GM18861 (cell line): Measurements from ENCODE around the gene NTN4.
"Not testable (repeated sequence)": the region's sequence is repeated elsewhere in the genome, so short reads cannot be mapped to it uniquely, and the experiment has no call there.

Source experiments
- ATAC-seq: cut with Tn5 transposase; IDR thresholded peaks from one replicate; pipeline ENCODE4 v1.9.1; 2021; ENCODE audit not compliant: unreplicated experiment

NTN4 gene

DNA sequence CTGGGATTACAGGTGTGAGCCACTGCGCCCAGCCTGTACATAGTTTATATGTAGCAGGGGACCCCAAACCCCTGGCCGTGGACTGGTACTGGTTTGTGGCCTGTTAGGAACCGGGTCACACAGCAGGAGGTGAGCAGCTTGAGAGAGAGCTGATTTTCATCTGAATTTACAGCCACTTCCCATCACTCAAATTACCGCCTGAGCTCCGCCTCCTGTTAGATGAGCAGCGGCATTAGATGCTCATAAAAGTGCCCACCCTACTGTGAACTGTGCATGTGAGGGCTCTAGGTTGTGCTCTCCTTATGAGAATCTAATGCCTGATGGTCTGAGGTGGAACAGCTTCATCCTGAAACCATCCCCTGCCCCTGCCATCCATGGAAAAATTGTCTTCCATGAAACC, 119.3 kb downstream of the NTN4 start:
- no peak for ATAC-seq

DNA sequence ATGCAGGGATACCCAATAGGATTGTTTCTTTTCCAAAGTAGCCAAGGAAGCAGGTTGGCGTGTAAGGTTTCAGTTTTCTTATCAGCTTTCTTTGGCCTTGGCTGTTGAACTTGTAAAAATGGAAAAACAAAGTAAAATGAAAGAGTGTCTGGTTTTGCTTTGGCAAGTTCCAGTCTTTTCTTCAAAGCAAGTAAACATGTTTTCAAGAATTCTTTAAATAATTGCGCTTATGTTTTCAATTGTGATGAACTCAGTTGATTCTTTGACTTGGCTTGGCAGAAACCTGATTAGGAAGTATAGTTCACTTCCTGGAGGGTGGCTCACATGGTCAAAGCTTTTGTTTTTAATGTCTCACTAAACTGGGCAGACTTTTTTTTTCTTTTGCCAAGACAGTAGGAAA, 127.0 kb downstream of the NTN4 start:
- no peak for ATAC-seq

DNA sequence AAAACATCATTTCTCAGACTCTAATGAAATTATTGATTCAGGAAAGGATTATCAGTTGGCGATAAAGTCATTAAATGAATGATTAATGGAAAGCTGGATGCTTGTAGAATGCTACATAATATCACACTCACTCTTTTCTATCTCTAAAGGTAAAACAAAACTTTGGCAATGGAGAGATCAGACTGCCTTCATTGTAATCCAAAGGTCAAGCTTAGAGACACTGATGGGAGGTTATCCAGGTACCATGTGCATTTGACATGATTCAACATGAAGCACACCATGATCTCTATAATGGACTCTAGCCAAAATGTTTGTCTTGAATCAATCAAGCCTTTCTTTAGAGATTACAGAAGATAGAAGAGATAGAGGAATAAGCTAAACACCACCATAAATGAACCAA, 129.2 kb downstream of the NTN4 start:
- no peak for ATAC-seq

DNA sequence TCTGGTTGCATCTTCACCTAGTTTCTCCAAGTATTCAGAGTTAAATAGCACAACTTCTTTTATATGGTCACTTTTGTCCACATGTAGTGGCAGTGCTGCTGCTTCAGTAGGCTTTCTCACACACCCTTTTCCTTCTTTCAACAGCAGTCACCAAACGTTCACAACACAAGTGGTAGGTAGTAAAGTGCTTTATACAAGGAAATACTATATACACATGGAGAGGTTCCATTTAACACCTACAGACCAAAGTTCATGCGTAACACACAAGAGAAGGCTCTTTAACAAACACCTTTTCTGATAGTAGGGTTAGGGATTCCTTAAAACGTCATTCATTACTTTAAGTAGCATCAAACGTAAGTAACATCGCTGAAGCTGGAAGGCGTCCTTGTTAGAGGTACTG, 132.2 kb downstream of the NTN4 start:
- ATAC-seq: no peak

DNA sequence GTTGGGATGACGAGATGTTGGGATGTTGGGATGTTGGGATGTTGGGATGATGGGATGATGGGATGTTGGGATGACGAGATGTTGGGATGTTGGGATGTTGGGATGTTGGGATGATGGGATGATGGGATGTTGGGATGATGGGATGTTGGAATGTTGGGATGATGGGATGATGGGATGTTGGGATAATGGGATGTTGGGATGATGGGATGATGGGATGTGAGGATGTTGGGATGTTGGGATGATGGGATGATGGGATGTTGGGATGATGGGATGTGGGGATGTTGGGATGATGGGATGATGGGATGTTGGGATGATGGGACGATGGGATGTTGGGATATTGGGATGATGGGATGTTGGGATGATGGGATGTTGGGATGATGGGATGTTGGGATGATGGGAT, 135.9 kb downstream of the NTN4 start:
- not testable (repeated sequence) for ATAC-seq

DNA sequence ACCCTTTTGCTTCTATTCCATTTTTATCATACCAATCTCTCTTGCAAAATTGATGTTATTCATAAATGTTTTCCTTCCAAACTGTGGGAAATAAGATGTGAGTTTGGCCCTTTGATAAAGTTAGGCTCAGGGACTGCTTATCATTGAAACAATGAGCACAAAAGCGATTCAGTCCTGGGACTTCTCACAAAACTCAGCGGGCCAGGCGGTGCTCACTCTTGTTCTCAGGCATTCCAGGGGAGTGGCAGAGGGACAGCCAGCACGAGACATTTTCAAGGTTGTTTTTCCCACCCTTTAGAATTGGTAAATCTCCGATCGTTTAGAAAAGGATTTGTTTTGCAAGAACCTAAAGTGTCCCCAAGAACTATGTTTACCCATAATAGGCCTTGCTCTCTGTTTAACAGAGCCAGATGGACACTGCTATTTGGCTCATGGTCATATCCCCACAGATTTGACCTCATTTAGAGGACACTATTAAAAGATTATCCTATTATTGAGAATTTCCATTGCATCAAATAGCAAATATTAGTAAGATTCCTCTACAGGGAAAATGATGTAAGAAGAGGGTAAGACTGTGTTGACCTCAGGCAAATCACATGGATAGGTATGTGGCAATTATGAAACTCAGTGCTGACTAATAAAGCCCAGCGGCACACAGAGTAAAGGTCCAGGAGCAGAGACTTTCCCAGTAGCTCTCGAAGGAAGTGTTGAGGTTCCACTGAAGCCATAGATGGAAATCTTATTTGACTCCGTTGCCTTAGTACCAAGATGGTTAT, 136.6 kb downstream of the NTN4 start:
- no peak for ATAC-seq

DNA sequence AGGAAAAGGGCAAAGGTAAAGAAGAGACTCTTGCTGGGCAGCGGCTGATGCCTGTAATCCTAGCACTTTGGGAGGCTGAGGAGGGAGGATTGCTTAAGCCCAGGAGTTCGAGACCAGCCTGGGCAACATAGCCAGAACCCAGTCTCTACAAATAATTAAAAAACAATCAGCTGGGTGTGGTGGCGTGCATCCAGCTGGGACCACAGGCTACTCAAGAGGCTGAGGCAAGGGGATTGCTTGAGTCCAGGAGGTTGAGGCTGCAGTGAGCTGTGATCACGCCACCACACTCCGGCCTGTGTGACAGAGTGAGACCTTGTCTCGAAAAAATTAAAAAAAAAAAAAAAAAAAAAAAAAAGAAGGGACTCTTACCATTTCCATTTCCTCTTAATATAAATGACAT, 138.9 kb downstream of the NTN4 start:
- ATAC-seq: no peak

DNA sequence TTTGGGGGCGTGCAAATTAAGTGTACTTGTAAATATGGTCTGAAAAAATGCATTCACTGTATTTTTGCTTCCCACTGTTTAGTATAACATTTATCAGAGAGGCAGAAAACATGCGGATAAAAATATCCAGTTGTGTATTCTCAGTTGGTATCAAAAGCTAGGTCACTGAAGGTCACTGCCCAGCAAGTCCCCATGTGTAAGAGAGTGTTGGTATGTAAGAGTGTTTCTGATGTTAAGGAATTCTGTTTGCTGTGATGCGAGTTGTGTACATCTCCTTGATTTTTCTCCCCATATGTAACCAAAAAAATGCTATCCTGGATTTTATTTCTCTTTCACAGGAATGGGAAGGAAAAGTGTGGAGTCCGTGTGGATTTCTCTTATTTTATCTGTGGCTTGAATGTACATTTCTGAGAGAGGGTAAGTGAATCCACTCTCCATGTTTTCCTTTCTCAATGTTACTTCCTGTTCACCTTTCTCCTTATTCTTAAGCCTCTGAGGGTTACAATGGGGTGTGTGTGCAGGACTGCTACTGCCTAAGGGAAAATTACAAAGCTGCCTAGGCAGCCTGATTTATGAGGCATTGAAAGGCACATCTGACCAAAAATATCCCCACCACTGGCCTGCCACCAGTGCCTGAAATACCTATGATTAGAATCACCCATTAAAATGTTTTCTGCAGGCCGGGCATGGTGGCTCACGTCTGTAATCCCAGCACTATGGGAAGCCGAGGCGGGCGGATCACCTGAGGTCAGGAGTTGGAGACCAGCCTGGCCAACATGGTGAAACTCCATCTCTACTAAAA, 141.4 kb downstream of the NTN4 start:
- no peak for ATAC-seq

DNA sequence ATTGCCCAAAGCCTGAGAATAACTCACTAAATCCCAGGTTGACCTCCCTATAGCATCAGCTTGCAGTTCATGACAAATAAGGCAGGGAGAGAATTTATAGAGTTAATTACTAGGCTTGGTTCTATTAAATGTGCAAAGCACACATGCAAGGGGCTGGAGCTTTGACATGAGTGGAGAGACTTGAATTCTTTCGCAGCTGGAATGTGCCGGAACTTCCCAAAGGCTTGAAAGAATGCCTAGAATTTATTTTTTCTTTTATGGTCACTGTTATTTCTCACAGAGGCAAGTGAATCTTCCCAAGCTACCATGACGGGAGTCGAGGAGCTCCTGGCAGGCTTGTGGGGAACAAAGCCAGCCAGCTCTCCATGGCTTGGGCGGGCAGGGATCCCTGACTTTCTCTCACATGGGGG, 143.8 kb downstream of the NTN4 start:
- ATAC-seq: no peak

DNA sequence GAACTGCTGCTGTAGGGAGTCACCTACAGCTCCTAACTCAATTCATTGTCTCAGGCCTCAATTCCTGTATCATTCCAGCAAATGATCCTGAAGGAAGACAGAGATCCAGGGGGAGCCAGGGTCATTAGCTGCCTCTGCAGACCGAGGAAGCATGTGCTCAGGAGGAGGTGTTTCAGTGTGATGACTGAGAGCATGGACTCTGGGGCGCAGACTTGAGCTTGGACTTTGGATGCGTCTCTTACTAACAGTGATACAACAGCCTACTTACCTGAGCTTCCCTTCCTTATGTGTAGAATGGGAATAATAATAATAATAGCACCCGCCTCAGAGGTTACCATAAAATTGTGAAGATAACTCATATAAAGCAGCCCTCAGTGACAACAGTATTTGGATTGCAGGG, 147.3 kb downstream of the NTN4 start:
- ATAC-seq: no peak

DNA sequence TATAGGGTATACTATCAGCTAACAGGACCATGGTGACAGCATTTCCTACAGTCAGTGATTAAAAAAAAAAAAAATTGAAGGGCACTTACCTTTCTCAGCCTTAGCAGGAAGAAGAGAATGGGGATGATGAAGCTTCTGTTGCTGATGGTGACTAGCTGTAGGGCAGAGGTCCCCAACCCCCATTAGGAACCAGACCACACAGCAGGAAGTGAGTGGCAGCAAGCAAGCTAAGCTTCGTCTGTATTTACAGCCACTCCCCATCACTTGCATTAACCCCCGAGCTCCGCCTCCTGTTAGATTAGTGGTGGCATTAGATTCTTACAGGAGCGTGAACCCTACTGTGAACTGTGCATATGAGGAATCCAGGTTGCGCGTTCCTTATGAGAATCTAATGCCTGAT, 148.0 kb downstream of the NTN4 start:
- no peak for ATAC-seq

DNA sequence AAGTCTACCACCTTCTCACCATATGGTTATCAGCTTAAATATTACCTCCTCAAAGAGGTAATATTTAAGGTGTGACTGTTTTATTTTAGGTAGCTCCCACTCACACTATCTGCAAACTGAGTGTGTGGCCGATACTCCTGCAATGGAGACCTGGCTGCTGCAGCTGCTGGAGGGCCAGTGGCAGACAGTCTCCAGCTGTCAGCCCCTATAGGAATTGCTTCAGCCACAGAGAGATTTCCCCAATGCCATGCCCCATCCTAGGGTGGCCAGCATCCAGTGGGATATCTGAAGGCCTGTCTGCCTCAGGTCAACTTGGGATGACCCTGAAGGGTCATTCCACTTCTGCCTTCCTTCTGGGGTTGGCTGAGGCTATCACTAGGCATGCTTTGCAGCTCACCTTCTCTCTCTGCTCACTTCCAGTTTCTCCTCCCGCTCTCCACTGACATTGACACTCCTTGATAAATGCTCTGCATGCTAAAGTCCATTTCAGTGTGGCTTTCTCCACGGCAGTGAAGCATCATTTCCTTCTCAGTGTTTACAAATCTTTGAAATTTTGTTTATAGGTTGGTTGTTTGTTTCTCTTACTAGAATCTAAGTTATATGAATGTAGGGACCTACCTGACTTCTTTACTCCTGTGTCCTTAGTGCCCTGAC, 149.1 kb downstream of the NTN4 start:
- no peak for ATAC-seq

DNA sequence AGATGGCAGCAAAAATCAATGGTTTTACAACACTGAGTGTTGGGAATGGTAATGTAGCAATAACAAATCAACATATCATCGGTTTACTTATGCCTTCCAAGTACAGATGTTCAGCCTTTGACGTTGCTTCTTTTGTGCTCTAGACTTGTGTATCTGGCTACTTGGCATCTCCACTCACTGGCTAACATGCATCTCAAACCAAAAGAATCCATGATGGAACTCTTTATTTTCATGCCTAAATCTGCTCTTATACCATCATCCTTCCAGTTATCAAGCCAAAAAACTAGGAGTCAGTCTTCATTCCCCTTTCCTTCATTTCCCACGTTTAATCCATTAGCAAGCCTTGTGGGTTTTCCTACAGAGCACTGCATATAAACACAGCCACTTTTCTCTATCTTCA, 150.0 kb downstream of the NTN4 start:
- ATAC-seq: no peak

DNA sequence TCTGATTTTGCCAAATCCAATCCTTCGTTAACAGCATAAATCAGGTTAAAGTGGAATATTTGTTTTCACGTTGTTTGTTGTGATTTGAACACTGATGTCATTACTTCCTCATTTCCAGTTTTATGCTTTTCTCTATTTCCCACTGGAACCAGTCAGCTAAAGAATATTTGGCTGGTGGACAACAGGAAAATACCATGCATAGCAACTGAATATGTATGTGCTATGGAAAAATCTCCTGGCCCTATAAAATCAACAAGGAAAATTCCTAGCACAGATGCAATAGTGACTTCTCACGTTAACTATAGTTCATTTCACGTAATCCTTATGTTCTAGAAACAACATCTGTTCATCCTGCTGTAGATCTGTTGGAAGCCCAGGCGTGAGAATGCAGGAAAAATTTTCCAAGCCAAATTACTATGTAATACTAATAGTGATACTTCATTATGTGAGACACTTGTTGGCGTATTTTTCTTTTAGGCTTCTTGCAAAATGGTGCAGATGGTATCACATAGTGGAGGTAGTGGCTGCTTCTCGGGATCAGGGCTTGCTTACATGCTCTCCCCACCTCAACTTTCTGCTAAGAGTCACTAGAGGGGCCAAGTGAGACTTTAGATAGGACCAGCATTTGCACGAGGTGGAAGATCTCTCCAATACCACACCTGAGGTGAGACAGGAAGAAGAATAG, 153.0 kb downstream of the NTN4 start:
- ATAC-seq: no peak

DNA sequence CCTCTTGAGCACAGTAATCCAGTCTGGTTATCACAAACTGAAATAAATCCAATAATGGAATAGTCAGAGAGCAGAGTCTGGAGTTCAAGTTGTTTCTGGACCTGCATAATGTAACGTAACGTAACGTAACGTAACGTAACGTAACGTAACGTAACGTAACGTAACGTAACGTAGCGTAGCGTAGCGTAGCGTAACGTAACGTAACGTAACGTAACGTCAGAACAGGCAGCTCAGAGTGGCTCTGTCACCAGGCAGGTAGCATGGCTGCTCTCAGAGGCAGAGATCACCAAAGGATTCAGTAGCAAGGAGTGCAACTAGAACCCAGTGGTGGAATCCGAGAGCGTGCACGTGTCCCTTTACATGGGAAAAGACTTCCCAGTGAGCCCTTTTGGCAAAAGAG, 153.6 kb downstream of the NTN4 start:
- no peak for ATAC-seq

DNA sequence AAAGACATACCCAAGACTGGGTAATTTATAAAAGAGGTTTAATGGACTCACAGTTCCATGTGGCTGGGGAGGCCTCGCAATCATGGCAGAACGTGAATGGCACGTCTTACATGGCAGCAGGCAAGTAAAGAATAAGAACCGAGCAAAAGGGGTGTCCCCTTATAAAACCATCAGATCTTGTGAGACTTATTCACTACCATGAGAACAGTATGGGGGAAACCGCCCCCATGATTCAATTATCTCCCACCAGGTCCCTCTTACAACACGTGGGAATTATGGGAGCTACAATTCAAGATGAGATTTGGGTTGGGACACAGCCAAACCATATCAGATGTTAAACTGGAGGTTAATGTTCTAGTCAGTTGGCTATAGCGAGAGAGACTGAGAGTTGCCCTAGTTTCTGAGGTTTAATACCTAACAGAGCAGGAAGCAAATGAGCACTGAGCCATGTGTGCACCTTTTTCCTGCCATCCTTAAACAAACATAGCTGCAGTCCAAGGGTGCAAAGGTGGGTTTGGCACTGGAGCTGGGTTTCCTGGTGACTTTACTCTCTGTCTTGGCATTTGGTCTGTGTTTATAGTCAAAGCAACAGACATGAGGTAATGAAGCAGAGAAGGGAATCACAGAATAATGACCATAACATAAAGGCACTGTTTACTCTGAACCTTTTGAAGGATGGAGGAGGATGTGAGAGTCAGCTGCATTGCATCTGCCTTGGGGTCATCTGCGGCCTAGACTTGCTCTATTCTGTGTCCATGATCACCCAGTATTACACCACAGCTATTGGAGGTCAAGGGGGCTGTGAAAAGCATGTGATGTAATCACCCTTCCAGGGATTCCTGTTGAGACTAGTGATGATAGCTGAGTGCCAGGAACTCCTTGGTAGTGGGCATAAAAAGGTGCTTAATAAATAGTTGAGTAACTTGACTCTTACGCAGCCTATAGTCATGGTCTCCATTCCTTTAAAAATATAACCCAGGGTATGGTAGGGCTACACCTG, 155.6 kb downstream of the NTN4 start:
- ATAC-seq: peak; percentile 64

DNA sequence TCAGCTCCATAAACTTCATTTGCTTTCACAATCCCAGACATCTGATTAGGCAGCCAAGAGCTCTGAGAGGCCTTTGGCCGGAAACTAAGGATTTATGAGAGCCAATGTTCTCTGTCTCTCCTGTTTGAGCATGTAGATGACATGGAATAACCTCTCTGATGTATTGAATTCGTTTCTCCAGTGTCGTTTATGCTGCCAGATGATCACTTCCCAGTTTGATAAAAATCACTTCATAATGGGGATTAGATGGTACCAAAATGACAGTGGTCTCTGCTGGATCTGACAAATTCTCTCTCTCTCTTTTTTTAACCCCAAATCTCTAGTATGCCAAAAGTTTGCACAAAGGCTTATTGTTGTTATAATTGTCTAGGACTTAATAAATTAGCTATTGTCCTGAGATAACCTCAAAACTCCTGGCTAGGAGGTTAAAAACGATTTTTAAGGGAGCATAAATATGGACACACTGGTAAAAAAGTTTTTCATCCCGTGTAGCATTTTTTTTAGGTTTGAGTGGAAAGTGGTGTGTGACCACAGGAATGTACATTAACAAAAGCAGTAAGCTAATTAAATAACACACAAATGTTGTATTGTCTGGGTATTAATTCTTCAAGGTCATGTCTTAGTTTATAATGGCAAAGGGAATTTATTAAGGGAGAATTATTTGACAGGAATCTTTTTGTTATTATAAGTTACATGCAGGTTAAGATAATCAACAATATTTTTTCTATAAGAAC, 156.7 kb downstream of the NTN4 start:
- no peak for ATAC-seq

DNA sequence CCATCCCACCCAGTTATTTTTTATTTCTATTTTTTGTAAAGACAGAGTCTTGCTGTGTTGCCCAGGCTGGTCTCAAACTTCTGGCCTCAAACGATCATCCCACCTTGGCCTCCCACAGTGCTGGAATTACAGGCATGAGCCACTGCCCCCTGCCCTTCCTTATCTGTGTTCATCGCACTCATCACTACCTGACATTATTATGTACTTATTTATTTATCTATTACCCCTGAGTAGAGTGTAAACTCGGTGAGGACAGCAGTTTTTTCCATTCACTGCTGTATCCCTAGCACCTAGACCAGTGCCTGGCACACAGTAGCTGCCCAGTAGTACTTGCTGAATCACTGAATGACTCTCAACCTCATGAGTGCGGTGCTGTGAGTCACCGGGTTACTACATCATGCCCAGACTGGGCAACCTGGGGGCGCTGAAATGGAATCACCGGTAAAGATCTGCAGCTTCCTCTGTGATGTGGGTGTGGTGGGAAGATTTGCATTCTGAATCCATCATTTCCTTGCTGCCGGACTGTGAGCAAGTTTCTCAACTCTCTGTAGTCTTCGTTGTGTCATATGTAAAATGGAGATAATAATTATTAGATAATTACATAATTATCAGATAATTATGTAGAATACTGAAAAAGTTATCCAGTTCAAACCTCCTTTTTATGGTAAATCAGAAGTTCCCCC, 157.4 kb downstream of the NTN4 start:
- no peak for ATAC-seq

DNA sequence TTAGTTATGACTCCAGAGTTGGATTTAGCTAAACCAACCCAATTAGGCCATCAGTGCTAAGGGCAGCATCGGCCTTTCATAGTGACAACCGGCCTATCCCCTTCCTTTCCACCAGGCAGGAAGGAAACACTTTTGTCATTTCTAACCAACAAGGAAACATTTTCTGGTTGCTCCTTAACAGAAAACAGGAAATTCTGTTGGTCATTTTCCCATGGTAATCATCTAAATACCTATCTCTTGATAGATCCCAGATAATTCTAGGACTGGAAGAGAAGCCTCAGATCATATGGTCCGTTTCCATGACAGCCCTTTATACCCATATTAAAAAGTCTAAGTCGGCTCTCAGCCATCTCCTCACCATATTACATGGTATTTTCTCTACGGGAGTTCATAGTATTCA, 160.1 kb downstream of the NTN4 start:
- ATAC-seq: no peak
